CD4-positive, alpha-beta T cell treated with Interleukin-21 for 1 hour (primary cell): Measurements from ENCODE around the gene CLCNKA.
"Not testable (repeated sequence)": the region's sequence is repeated elsewhere in the genome, so short reads cannot be mapped to it uniquely, and the experiment has no call there.

Experiments
- DNase-seq: peaks from one replicate; pipeline ENCODE4 v3.0.0-alpha.2; 2020

The CLCNKA gene

GRCh38 chr1:15998929-15999328, 22.9 kb upstream of the CLCNKA start:
- no peak for DNase-seq

- not testable (repeated sequence) for DNase-seq
These were observed 20.6 kb upstream of the CLCNKA start for GRCh38 chr1:16001274-16001673.

- no peak for DNase-seq
These were observed 16.2 kb upstream of the CLCNKA start for GRCh38 chr1:16005597-16005996.

GRCh38 chr1:16006010-16006409, 15.8 kb upstream of the CLCNKA start:
- no peak for DNase-seq

- no peak for DNase-seq
These were observed 15.0 kb upstream of the CLCNKA start for GRCh38 chr1:16006552-16007485.

- DNase-seq: no peak
These were observed 14.0 kb upstream of the CLCNKA start for GRCh38 chr1:16007671-16008341.

- DNase-seq: peak; percentile 71
These were observed 12.8 kb upstream of the CLCNKA start for GRCh38 chr1:16009030-16009460.

- DNase-seq: no peak
These were observed 12.2 kb upstream of the CLCNKA start for GRCh38 chr1:16009678-16010077.

- DNase-seq: no peak
These were observed 11.0 kb upstream of the CLCNKA start for GRCh38 chr1:16010837-16011236.

- DNase-seq: no peak
These were observed 9.8 kb upstream of the CLCNKA start for GRCh38 chr1:16011936-16012589.

- DNase-seq: peak; percentile 17
These were observed 9.1 kb upstream of the CLCNKA start for GRCh38 chr1:16012590-16013219.

- DNase-seq: peak; percentile 21
These were observed 8.5 kb upstream of the CLCNKA start for GRCh38 chr1:16013220-16013907.

GRCh38 chr1:16013908-16014258, 8.0 kb upstream of the CLCNKA start:
- DNase-seq: no peak

- DNase-seq: no peak
These were observed 7.0 kb upstream of the CLCNKA start for GRCh38 chr1:16014509-16015482.

GRCh38 chr1:16015491-16015890, 6.3 kb upstream of the CLCNKA start:
- DNase-seq: no peak

- DNase-seq: no peak
These were observed 5.6 kb upstream of the CLCNKA start for GRCh38 chr1:16015960-16016901.

GRCh38 chr1:16017076-16017460, 4.8 kb upstream of the CLCNKA start:
- no peak for DNase-seq

- no peak for DNase-seq
These were observed 4.2 kb upstream of the CLCNKA start, which contains the start of gene HSPB7 for GRCh38 chr1:16017461-16018303. HSPB7 (minus strand) TSS chr1:16018043; CDS start chr1:16017963, 80 bp downstream.

GRCh38 chr1:16018308-16018707, 3.5 kb upstream of the CLCNKA start:
- DNase-seq: no peak
